Esophagus squamous epithelium (tissue), 5 donors: ENCODE measurements around the gene ZAP70. TPM values are rescaled to one million over a fixed set of nuclear protein-coding genes. Genes with fewer than 3 reads are reported as not detected.

Source experiments
- DNase-seq: peaks from one replicate; lab custom pipeline; 2025; lab: John Stamatoyannopoulos, UW
- H3K27ac ChIP-seq, 4 donors: fragments of 200-600 bp; sonication (generic); one replicate each; pipeline ENCODE4 v1.5.1; 2016 to 2019; ENCODE audit warnings: mild to moderate bottlenecking in 1 of 4
- H3K27me3 ChIP-seq, 4 donors: fragments of 200-600 bp; sonication (generic); 1 replicate in 3 of 4; 2 replicates in 1 of 4; pipeline versions ENCODE4 v1.5.1 to v1.6.0; 2017 to 2021; ENCODE audit warnings: antibody characterized with exemption in 1 of 4
- H3K36me3 ChIP-seq, 3 donors: fragments of 200-600 bp; sonication (generic); one replicate each; pipeline ENCODE4 v1.5.1; 2016 to 2019
- H3K4me1 ChIP-seq, 3 donors: fragments of 200-600 bp; sonication (generic); one replicate each; pipeline ENCODE4 v1.5.1; 2017 to 2019
- H3K4me3 ChIP-seq, 4 donors: fragments of 200-600 bp; sonication (generic); 1 replicate in 3 of 4; 2 replicates in 1 of 4; pipeline ENCODE4 v1.5.1; 2016 to 2019; ENCODE audit warnings: mild to moderate bottlenecking in 2 of 4, moderate library complexity in 1 of 4
- H3K9me3 ChIP-seq, 3 donors: fragments of 200-600 bp; sonication (generic); one replicate each; pipeline ENCODE4 v1.5.1; 2016 to 2019
- POLR2A ChIP-seq, 4 donors: fragments of 450-650 bp; IDR thresholded peaks; one replicate each; pipeline ENCODE4 v1.6.1; 2017; ENCODE audit warnings: antibody characterized with exemption in 4 of 4, mild to moderate bottlenecking in 4 of 4, moderate library complexity in 3 of 4
- WGBS, 2 donors: methylation state at CpG; one replicate each; pipeline ENCODE4 v1.1.5; 2018; 5-methylcytosine and 5-hydroxymethylcytosine counted together
- intact Hi-C: fragments of 100-400 bp; cut with DNase I; formaldehyde crosslinking; loops from one replicate; pipeline ENCODE4 v1.15.0; 2022
- total RNA-seq, 4 donors: library from RNA; depleted of rRNA; stranded (reverse); fragments of >200 nt; gene quantifications; one replicate each; pipeline ENCODE4 v1.1.0, GENCODE V29; 2016
- TF ChIP-seq, protein P1 (sequence below), 6 experiments: fragments of 450-650 bp in 4 of 6; fragments of 200-600 bp in 2 of 6; sonication (generic) in 2 of 6; IDR thresholded peaks; one replicate each; pipeline ENCODE4 v1.5.1; 2016 to 2019; ENCODE audit warnings: antibody characterized with exemption in 6 of 6, mild to moderate bottlenecking in 4 of 6, moderate library complexity in 4 of 6
- donor health status: DM: yes; HTN: yes; CAD: no.

The ZAP70 gene
- total RNA-seq, 4 donors from 2014 or later = 2.2 to 7.8 (median 3.3) TPM

DNA sequence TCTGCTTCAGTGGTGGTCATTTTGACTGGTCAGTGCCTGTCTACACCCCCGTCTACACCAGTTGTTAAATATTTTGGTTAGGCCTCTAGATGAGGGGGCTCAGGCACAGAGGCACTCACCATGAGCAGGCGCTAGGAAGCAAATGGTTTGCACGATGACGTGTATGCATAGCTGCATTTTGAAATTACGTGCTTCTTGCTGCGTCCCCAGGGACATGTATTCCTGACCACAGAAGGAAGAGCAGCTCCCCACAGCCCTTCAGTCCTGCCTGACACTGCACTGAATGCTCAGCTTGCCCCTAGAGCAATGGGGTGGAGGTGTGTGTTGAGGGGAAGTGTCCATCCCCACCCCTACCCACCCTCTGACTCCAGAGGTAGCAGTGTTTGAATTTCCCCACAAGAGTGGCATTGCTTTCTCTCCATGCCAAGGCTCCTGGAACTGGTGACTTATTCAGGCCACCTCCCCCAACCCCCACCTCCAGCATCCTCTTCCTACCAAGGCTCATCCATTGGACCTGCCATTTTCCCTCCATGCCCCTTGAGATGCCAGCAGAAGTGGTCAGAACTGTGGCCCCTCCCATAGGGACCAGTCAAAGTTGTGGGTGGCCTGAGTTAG, 11.4 kb upstream of the ZAP70 start:
- 82 to 94% methylated on average over 5 to 6 of the region's 6 CpGs for WGBS, 2 donors
- TF ChIP-seq POLR2A (IDR thresholded peaks at IDR 0.05) = no peak
- TF ChIP-seq, protein P1, sequence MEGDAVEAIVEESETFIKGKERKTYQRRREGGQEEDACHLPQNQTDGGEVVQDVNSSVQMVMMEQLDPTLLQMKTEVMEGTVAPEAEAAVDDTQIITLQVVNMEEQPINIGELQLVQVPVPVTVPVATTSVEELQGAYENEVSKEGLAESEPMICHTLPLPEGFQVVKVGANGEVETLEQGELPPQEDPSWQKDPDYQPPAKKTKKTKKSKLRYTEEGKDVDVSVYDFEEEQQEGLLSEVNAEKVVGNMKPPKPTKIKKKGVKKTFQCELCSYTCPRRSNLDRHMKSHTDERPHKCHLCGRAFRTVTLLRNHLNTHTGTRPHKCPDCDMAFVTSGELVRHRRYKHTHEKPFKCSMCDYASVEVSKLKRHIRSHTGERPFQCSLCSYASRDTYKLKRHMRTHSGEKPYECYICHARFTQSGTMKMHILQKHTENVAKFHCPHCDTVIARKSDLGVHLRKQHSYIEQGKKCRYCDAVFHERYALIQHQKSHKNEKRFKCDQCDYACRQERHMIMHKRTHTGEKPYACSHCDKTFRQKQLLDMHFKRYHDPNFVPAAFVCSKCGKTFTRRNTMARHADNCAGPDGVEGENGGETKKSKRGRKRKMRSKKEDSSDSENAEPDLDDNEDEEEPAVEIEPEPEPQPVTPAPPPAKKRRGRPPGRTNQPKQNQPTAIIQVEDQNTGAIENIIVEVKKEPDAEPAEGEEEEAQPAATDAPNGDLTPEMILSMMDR (IDR thresholded peaks at IDR 0.05) = no peak
- Histone ChIP-seq H3K9me3 (no peaks in the 10 kb centered on the region), H3K36me3 (no peaks in the 10 kb centered on the region), H3K4me3 (no peak overlapping the region), H3K4me1 (peaks cover 0 to 2% (median 0%) of the 10 kb centered on the region in 3 donors), H3K27me3 (no peaks in the 10 kb centered on the region), H3K27ac (no peak overlapping the region)
- DNase-seq = no peak
- intact Hi-C loops = loop anchor here (10.0 kb wide), 1 partner anchor 683 kb away; no protein-coding TSS in a partner anchor

DNA sequence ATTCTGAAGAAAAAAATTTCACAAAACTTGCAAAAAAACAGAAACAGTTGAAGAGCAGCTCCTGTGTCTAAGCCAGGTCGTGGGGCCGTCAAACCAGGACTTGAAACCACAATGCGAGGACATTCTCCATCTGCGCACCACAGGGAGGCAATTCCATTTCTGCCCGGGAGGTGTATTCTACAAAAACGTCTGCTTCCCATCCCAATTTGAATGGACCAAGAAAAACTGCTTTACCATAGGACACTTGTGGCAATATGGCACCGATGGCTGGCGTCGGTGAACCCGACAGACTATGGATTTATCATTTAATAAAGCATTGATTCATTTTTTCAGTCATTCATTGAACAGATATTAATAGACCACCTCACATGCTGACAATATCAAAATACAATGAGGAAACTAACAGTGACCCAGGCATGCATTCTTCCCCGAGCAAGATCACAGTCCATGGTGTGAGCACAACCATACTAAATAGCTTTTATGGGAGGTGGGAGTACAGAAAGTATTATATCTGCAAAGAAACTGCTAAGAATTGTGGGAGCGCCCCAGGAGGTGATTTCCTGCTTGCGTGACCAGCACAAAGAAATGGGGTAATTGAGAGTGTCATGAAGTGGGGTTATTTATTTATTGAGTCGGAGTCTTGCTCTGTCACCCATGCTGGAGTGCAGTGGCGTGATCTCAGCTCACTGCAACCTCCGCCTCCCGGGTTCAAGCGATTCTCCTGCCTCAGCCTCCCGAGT, 10.5 kb upstream of the ZAP70 start:
- intact Hi-C loops = loop anchor here (10.0 kb wide), 1 partner anchor 682 kb away; no protein-coding TSS in a partner anchor
- 87 to 91% methylated on average over 19 of the region's 19 CpGs for WGBS, 2 donors

DNA sequence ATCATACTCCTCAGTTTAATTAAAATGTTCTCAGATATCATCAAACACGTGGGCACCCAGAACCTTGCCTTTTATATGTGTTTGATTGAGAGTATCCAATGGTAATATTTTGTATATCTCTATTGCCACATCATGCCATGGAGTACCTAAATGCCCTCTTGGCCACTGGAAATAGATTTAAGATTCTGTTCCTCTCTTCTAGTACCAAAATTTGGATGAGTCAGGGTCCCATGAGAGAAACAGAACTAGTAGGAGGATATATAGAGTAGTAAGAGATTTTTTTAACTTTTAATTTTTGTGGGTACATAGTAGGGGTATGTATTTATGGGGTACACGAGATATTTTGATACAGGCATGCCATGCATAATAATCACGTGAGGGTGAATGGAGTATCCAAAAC, 9.6 kb upstream of the ZAP70 start:
- no peaks in the 10 kb centered on the region for H3K4me1 ChIP-seq
- intact Hi-C loops = loop anchor here (10.0 kb wide), 1 partner anchor 681 kb away; no protein-coding TSS in a partner anchor
- 66 to 73% methylated on average over 3 of the region's 3 CpGs for WGBS, 2 donors

More for the DNA sequence above, 10.5 kb upstream of the ZAP70 start:
- Histone ChIP-seq H3K27me3 (peaks cover 0 to 9% (median 0%) of the 10 kb centered on the region in 4 donors), H3K4me3 (no peak overlapping the region), H3K27ac (no peak overlapping the region), H3K36me3 (no peaks in the 10 kb centered on the region), H3K4me1 (no peaks in the 10 kb centered on the region), H3K9me3 (no peaks in the 10 kb centered on the region)
- TF ChIP-seq, protein P1 (IDR thresholded peaks at IDR 0.05) = no peak
- TF ChIP-seq POLR2A (IDR thresholded peaks at IDR 0.05) = no peak
- DNase-seq = no peak

DNA sequence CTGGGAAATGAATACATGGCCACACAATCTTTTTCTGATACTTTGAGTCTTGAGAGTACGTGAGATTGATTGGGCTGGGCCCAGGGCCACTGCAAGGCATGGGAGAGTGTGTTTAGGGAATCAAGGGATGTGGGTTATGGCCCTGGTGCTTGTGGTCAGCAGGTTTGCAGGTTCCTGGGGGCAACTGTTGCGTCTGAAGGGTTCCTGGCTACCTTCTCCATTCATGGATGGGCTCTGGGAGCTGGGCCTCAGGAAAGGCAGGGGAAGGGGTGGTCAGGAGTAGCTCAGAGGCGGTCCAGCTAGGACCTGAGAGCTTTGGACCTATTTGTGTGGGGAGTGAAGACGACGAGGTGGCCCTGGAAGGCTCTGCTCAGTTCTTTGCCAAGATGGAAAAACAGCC, 8.4 kb upstream of the ZAP70 start:
- peaks cover 0 to 13% (median 0%) of the 10 kb centered on the region in 4 donors for H3K27me3 ChIP-seq
- 80 to 85% methylated on average over 5 of the region's 5 CpGs for WGBS, 2 donors
- H3K4me3 ChIP-seq = no peak overlapping the region
- no peak for TF ChIP-seq POLR2A (IDR thresholded peaks at IDR 0.05)
- TF ChIP-seq, protein P1 (IDR thresholded peaks at IDR 0.05) = no peak
- H3K27ac ChIP-seq = no peak overlapping the region
- H3K36me3 ChIP-seq = no peaks in the 10 kb centered on the region
- DNase-seq = no peak
- H3K9me3 ChIP-seq = no peaks in the 10 kb centered on the region
- H3K4me1 ChIP-seq = no peaks in the 10 kb centered on the region
- intact Hi-C loops = loop anchor here (10.0 kb wide), 1 partner anchor 680 kb away; no protein-coding TSS in a partner anchor

More for the DNA sequence above, 9.6 kb upstream of the ZAP70 start:
- Histone ChIP-seq H3K27me3 (peaks cover 0 to 11% (median 0%) of the 10 kb centered on the region in 4 donors), H3K27ac (no peak overlapping the region), H3K4me3 (no peak overlapping the region), H3K9me3 (no peaks in the 10 kb centered on the region), H3K36me3 (no peaks in the 10 kb centered on the region)
- TF ChIP-seq, protein P1 (IDR thresholded peaks at IDR 0.05) = no peak
- TF ChIP-seq POLR2A (IDR thresholded peaks at IDR 0.05) = no peak
- no peak for DNase-seq

DNA sequence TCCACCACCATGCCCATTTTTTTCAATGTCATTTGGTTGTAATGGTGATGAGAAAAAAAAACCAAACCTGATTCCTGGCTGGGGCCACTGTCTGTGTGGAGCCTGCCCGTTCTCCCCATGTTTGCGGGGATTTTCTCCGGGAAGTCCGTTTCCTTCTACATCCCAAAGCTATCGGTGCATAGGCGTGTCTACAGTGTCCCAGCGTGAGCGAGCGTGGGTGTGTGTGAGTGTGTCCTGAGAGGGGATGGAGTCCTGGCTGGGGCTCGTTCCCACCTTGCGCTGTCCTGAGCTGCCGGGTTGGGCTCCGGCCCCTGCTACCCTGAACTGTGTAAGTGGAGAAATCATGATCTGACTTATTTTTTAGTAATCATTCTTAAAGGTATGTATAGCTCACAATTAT, 7.3 kb upstream of the ZAP70 start:
- H3K4me3 ChIP-seq = no peak overlapping the region
- no peaks in the 10 kb centered on the region for H3K36me3 ChIP-seq
- peaks cover 0 to 13% (median 0%) of the 10 kb centered on the region in 4 donors for H3K27me3 ChIP-seq
- intact Hi-C loops = loop anchor here (10.0 kb wide), 1 partner anchor 679 kb away; no protein-coding TSS in a partner anchor
- WGBS, 2 donors = 94% methylated on average over 13 of the region's 13 CpGs
- no peak overlapping the region for H3K27ac ChIP-seq
- no peaks in the 10 kb centered on the region for H3K9me3 ChIP-seq
- TF ChIP-seq, protein P1 (IDR thresholded peaks at IDR 0.05) = no peak
- TF ChIP-seq POLR2A (IDR thresholded peaks at IDR 0.05) = no peak
- no peak for DNase-seq
- H3K4me1 ChIP-seq = no peaks in the 10 kb centered on the region
